ENCODE data around the gene ST14. TPM values are rescaled to one million over a fixed set of nuclear protein-coding genes. Genes with fewer than 3 reads are reported as not detected.

Gene ST14
- total RNA-seq, 1 experiment from 2014 or later = 33.9 TPM

- TF ChIP-seq ATF6 (CRISPR knock-in tag; IDR thresholded peaks at IDR 0.05) (no peak), NR1H2 (CRISPR knock-in tag; IDR thresholded peaks at IDR 0.05) (no peak), ZNF416 (CRISPR knock-in tag; IDR thresholded peaks at IDR 0.05) (0 out of 2 replicates have a peak, but pooled peaks have one; percentile 54), CBFB (CRISPR knock-in tag; IDR thresholded peaks at IDR 0.05; ENCODE audit: low read depth) (no peak), ESRRA (CRISPR knock-in tag; IDR thresholded peaks at IDR 0.05; ENCODE audit: borderline replicate concordance) (no peak), ZNF423 (CRISPR knock-in tag; IDR thresholded peaks at IDR 0.05) (peak; percentile 70), ZBTB21 (CRISPR knock-in tag; IDR thresholded peaks at IDR 0.05; ENCODE audit: borderline replicate concordance) (0 out of 2 replicates have a peak, but pooled peaks have one; percentile 25), HMGXB4 (CRISPR knock-in tag; IDR thresholded peaks at IDR 0.05) (0 out of 2 replicates have a peak, but pooled peaks have one; percentile 24), GABPB1 (CRISPR knock-in tag; IDR thresholded peaks at IDR 0.05) (no peak), FOXJ3 (CRISPR knock-in tag; IDR thresholded peaks at IDR 0.05; ENCODE audit: borderline replicate concordance) (no peak), NR2C2 (CRISPR knock-in tag; IDR thresholded peaks at IDR 0.05) (no peak), TEAD4 (CRISPR knock-in tag; IDR thresholded peaks at IDR 0.05) (no peak), MYBL2 (CRISPR knock-in tag; IDR thresholded peaks at IDR 0.05) (no peak), CDX4 (CRISPR knock-in tag; IDR thresholded peaks at IDR 0.05; ENCODE audit: borderline replicate concordance) (no peak), ZSCAN18 (CRISPR knock-in tag; IDR thresholded peaks at IDR 0.05) (no peak), JAZF1 (CRISPR knock-in tag; IDR thresholded peaks at IDR 0.05) (no peak)
- TF ChIP-seq, protein P1, sequence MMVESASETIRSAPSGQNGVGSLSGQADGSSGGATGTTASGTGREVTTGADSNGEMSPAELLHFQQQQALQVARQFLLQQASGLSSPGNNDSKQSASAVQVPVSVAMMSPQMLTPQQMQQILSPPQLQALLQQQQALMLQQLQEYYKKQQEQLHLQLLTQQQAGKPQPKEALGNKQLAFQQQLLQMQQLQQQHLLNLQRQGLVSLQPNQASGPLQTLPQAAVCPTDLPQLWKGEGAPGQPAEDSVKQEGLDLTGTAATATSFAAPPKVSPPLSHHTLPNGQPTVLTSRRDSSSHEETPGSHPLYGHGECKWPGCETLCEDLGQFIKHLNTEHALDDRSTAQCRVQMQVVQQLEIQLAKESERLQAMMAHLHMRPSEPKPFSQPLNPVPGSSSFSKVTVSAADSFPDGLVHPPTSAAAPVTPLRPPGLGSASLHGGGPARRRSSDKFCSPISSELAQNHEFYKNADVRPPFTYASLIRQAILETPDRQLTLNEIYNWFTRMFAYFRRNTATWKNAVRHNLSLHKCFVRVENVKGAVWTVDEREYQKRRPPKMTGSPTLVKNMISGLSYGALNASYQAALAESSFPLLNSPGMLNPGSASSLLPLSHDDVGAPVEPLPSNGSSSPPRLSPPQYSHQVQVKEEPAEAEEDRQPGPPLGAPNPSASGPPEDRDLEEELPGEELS (CRISPR knock-in tag; IDR thresholded peaks at IDR 0.05) = peak; percentile 29; the same call in 1 of the 2 replicates
- TF ChIP-seq, protein P2, sequence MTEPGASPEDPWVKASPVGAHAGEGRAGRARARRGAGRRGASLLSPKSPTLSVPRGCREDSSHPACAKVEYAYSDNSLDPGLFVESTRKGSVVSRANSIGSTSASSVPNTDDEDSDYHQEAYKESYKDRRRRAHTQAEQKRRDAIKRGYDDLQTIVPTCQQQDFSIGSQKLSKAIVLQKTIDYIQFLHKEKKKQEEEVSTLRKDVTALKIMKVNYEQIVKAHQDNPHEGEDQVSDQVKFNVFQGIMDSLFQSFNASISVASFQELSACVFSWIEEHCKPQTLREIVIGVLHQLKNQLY (CRISPR knock-in tag; IDR thresholded peaks at IDR 0.05) = no peak
- TF ChIP-seq, protein P3, sequence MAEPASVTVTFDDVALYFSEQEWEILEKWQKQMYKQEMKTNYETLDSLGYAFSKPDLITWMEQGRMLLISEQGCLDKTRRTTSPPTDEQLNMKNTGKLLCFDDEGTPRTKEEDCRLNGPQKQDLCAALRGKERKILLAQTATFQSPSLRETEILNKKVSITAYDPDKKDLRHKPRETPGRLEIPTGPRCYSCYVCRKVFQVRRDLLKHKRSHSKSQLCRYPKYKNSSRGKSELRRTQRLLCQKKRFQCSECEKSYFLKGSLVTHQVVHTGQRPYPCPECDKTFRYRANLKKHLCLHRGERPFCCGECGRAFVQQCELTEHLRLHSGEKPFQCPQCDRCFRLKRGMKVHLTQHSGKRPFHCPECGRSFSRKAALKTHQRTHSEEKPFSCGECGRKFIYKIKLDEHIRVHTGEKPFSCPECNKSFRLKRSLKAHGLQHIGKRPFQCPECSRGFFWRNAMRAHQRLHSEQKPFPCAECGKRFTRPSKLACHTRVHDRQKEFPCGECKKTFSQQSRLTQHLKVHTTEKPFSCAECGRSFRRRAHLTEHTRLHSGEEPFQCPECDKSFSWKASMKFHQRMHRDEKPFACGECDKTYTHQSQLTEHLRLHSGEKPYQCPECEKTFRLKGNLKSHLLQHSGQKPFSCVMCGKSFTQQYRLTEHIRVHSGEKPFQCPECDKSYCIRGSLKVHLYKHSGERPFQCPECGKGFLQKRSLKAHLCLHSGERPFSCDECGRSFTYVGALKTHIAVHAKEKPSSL (CRISPR knock-in tag; conservative IDR thresholded peaks at IDR 0.05) = no peak
- TF ChIP-seq, protein P4, sequence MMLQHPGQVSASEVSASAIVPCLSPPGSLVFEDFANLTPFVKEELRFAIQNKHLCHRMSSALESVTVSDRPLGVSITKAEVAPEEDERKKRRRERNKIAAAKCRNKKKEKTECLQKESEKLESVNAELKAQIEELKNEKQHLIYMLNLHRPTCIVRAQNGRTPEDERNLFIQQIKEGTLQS (CRISPR knock-in tag; conservative IDR thresholded peaks at IDR 0.05) = no peak
- TF ChIP-seq, protein P5, sequence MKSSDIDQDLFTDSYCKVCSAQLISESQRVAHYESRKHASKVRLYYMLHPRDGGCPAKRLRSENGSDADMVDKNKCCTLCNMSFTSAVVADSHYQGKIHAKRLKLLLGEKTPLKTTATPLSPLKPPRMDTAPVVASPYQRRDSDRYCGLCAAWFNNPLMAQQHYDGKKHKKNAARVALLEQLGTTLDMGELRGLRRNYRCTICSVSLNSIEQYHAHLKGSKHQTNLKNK (CRISPR knock-in tag; IDR thresholded peaks at IDR 0.05) = no peak
These were observed 13.4 kb upstream of the ST14 start (continued) for GRCh38 chr11:130145975-130146776.
